Measurements from ENCODE around the gene TBC1D16. TPM values are rescaled to one million over a fixed set of nuclear protein-coding genes. Genes with fewer than 3 reads are reported as not detected.

The TBC1D16 gene
- total and polyA plus RNA-seq, 2 donors: 15.8 to 21.5 TPM

DNA sequence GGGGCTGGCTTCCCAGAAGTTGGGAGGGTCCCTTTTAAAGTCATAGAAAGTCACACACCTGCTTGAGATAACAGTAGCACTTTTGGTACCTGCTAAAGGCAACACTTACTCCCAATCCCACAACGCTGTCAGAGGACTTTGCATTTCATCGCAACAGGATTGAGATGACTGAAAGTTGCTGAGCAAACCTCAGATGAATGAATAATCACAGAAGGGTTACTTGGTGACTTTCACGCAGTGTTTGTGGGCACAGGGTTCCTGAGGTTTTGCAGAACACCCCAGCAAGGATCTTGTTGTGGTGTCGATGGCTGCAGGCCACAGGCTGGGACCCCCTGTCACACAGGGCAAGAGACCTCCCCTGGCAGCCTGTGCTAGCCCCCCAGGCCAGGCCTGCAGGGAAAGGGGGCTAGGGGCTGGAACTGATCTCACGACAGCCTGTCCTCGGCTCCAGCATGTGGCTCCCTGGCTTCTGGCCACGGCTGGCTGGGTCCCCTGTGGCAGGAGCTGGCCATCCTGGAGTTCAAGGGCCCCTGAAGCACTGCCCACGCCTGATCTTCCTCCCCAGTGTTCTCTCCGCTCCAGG, 117.0 kb downstream of the TBC1D16 start:
- Histone ChIP-seq H3K4me1 (ENCODE audit: insufficient read depth) (peaks cover 2% of the 10 kb centered on the region), H3K4me3 (ENCODE audit: low read depth, low read length) (no peak overlapping the region), H3K36me3 (ENCODE audit: insufficient read depth) (no peaks in the 10 kb centered on the region), H3K27ac (ENCODE audit: low read depth) (no peak overlapping the region)
- DNase-seq (ENCODE audit: extremely low spot score): no peak
- WGBS: 66% methylated on average over 9 of the region's 9 CpGs

- Histone ChIP-seq H3K4me1 (ENCODE audit: insufficient read depth) (peaks cover 2% of the 10 kb centered on the region), H3K36me3 (ENCODE audit: insufficient read depth) (no peaks in the 10 kb centered on the region)
- 90% methylated on average over 14 of the region's 14 CpGs for WGBS
Observed at GRCh38 chr17:79917902-79918484, 117.7 kb downstream of the TBC1D16 start.

DNA sequence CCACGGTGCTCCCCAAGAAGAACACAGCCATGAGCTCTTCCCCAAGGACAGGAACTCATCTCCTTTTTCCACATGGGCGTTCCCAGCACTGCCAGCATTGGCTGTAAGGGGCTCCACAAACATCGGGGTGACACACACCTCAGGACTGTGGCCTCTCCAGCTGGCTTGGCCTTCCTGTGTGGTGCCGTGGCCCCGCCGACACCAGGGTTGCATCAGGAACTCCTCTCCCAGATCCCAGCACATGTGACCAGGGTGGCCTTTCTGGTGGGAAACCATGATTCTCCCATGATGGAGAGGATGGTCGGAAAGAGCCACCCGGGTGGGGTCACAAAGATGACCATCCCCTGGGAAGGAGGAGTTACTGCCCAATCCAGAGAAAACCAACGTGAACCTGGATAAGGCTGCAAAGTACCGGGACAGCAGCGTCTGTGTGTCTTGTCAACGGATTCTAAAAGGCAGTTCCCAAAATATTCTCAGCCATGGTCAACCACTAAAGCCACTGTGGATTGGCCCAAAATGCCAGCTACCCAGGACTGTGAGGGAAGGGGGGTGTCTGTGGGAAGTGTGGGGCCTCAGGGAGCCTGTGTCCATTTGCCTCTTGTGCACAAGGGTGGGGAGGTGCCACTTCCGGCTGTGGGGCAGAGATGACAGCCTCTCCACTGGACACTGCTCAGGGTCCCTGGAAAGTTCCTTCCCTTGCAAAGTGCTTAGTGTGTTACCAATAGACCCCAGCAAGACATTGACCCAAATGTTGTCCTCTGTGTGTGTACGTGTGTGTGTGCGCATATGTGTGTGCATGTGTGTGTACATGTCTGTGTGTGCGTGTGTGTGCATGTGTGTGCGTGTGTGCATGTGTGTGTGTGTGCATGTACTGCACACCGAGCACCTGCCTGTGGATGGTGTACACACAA, 118.4 kb downstream of the TBC1D16 start:
- Histone ChIP-seq H3K4me3 (ENCODE audit: low read depth, low read length) (no peak overlapping the region), H3K4me1 (ENCODE audit: insufficient read depth) (peaks cover 2% of the 10 kb centered on the region), H3K36me3 (ENCODE audit: insufficient read depth) (no peaks in the 10 kb centered on the region), H3K27ac (ENCODE audit: low read depth) (no peak overlapping the region)
- no peak for DNase-seq (ENCODE audit: extremely low spot score)
- 88% methylated on average over 18 of the region's 18 CpGs for WGBS

More at GRCh38 chr17:79917902-79918484, 117.7 kb downstream of the TBC1D16 start:
- H3K4me3 ChIP-seq (ENCODE audit: low read depth, low read length): no peak overlapping the region
- no peak overlapping the region for H3K27ac ChIP-seq (ENCODE audit: low read depth)
- no peak for DNase-seq (ENCODE audit: extremely low spot score)

- H3K4me3 ChIP-seq (ENCODE audit: low read depth, low read length): no peak overlapping the region
- 89% methylated on average over 6 of the region's 6 CpGs for WGBS
- no peak for DNase-seq (ENCODE audit: extremely low spot score)
- no peaks in the 10 kb centered on the region for H3K36me3 ChIP-seq (ENCODE audit: insufficient read depth)
- peaks cover 2% of the 10 kb centered on the region for H3K4me1 ChIP-seq (ENCODE audit: insufficient read depth)
- H3K27ac ChIP-seq (ENCODE audit: low read depth): no peak overlapping the region
Observed at GRCh38 chr17:79916506-79916905, 119.2 kb downstream of the TBC1D16 start.

GRCh38 chr17:79915850-79916430, 119.7 kb downstream of the TBC1D16 start:
- no peak for DNase-seq (ENCODE audit: extremely low spot score)

GRCh38 chr17:79914813-79915740, 120.6 kb downstream of the TBC1D16 start:
- Histone ChIP-seq H3K36me3 (ENCODE audit: insufficient read depth) (no peaks in the 10 kb centered on the region), H3K4me1 (ENCODE audit: insufficient read depth) (peaks cover 2% of the 10 kb centered on the region), H3K27ac (ENCODE audit: low read depth) (no peak overlapping the region), H3K4me3 (ENCODE audit: low read depth, low read length) (no peak overlapping the region)
- DNase-seq (ENCODE audit: extremely low spot score): no peak
- 68% methylated on average over 19 of the region's 19 CpGs for WGBS

More at GRCh38 chr17:79915850-79916430, 119.7 kb downstream of the TBC1D16 start:
- Histone ChIP-seq H3K4me1 (ENCODE audit: insufficient read depth) (peaks cover 2% of the 10 kb centered on the region), H3K36me3 (ENCODE audit: insufficient read depth) (no peaks in the 10 kb centered on the region), H3K4me3 (ENCODE audit: low read depth, low read length) (no peak overlapping the region), H3K27ac (ENCODE audit: low read depth) (no peak overlapping the region)
- 45% methylated on average over 23 of the region's 23 CpGs for WGBS

DNA sequence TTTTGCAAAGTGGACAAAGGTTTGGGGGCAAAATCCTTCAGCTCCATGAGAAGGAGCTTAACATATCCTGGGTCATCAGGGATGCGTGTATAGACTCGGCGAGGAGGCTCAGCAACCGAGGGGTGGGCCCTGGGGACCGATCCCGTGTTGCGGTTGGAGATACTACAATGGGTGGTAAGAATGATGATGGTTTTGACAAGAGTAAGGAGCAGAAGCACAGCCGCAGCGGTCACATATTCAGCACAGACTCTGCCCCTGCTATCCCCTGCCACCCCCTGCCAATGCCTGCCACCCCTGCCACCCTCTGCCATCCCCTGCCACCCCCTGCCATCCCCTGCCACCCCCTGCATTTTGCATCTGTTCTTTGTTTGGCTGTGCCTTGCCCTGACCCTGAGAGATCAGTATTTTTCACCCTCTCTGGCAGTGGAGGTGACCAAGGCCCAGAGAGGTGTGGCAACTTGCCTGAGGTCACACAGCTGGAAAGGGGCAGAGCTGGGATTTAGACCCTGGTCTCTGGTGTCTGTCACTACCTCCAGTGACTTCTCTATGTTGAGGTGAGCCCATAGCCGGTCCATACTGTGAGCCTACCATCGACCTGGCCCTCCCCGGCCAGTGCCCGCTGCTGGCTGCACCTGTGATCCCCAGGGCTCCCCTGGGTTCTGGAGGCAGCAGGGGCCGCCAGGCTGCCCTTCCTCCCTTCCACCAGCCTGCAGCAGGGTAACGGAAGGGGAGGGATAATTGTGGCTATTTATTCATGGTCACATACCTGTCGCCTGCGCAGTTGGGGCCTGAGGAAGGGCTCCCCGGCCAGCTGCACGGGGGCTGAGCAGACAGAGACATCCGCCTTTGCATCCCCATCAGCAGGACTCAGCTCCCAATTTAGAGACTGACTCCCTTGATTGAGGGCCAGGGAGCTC, 121.5 kb downstream of the TBC1D16 start:
- no peaks in the 10 kb centered on the region for H3K36me3 ChIP-seq (ENCODE audit: insufficient read depth)
- H3K27ac ChIP-seq (ENCODE audit: low read depth): no peak overlapping the region
- 86% methylated on average over 20 of the region's 20 CpGs for WGBS
- no peak overlapping the region for H3K4me3 ChIP-seq (ENCODE audit: low read depth, low read length)
- H3K4me1 ChIP-seq (ENCODE audit: insufficient read depth): peaks cover 2% of the 10 kb centered on the region
- DNase-seq (ENCODE audit: extremely low spot score): no peak

- Histone ChIP-seq H3K36me3 (ENCODE audit: insufficient read depth) (no peaks in the 10 kb centered on the region), H3K27ac (ENCODE audit: low read depth) (no peak overlapping the region), H3K4me1 (ENCODE audit: insufficient read depth) (peaks cover 2% of the 10 kb centered on the region), H3K4me3 (ENCODE audit: low read depth, low read length) (no peak overlapping the region)
- DNase-seq (ENCODE audit: extremely low spot score): no peak
- WGBS: 87% methylated on average over 9 of the region's 9 CpGs
Observed at GRCh38 chr17:79913451-79913850, 122.2 kb downstream of the TBC1D16 start.

- DNase-seq (ENCODE audit: extremely low spot score): no peak
- Histone ChIP-seq H3K4me3 (ENCODE audit: low read depth, low read length) (no peak overlapping the region), H3K4me1 (ENCODE audit: insufficient read depth) (peaks cover 2% of the 10 kb centered on the region), H3K36me3 (ENCODE audit: insufficient read depth) (no peaks in the 10 kb centered on the region), H3K27ac (ENCODE audit: low read depth) (no peak overlapping the region)
- WGBS: 89% methylated on average over 14 of the region's 14 CpGs
Observed at GRCh38 chr17:79912552-79913330, 122.9 kb downstream of the TBC1D16 start.

GRCh38 chr17:79911430-79912399, 124.0 kb downstream of the TBC1D16 start:
- 82% methylated on average over 20 of the region's 20 CpGs for WGBS
- Histone ChIP-seq H3K4me3 (ENCODE audit: low read depth, low read length) (no peak overlapping the region), H3K27ac (ENCODE audit: low read depth) (no peak overlapping the region), H3K36me3 (ENCODE audit: insufficient read depth) (no peaks in the 10 kb centered on the region), H3K4me1 (ENCODE audit: insufficient read depth) (peaks cover 2% of the 10 kb centered on the region)
- DNase-seq (ENCODE audit: extremely low spot score): no peak

GRCh38 chr17:79910985-79911361, 124.7 kb downstream of the TBC1D16 start:
- Histone ChIP-seq H3K27ac (ENCODE audit: low read depth) (no peak overlapping the region), H3K4me1 (ENCODE audit: insufficient read depth) (peaks cover under 1% of the 10 kb centered on the region), H3K4me3 (ENCODE audit: low read depth, low read length) (no peak overlapping the region), H3K36me3 (ENCODE audit: insufficient read depth) (no peaks in the 10 kb centered on the region)
- DNase-seq (ENCODE audit: extremely low spot score): no peak
- WGBS: 84% methylated on average over 14 of the region's 14 CpGs
